ENCODE results near the gene EYA2.

Gene EYA2

GRCh38 chr20:47111576-47111975, 216.9 kb downstream of the EYA2 start:
- no peak for DNase-seq (ENCODE audit: low spot score)

GRCh38 chr20:47113362-47114109, 218.9 kb downstream of the EYA2 start:
- DNase-seq (ENCODE audit: low spot score): peak; percentile 16

DNA sequence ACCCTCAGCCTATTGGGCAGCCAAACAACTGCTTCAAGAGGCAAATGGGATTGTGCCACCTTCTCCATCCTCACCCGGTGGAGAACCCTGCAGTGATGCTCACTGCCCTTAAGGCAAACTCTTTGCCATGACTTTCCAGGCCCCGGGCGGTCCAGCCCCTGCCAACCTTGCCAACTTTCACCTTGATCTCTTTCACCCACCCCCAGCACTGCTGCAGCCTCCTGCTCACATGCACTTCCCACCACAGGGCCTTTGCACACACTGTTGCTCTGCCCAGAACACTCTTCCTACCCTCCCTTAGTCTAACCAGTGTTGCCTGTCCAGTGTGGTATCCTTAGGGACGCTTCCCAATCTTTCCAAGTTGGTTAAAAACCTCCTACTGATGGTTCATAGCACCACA, 221.1 kb downstream of the EYA2 start:
- DNase-seq (ENCODE audit: low spot score): no peak

DNA sequence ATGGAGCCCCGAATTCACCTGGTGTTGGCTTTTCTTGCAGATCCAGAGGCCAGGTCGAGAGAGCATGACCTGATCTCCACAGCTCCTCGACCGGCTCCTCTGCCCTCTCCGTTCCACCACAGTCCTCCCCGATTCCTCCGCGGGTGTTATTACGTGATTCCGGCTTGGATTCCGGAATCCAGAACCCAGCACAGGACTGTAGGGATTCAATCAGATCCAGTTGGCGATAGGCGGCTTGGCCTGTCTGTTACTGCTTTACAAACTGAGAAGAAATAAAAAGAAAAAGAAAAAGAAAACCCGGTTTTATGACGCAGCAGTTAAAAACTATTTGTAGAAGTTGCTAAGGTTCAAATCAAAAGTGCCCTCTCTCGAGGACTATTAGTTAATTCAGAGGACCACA, 222.7 kb downstream of the EYA2 start:
- DNase-seq (ENCODE audit: low spot score): no peak

GRCh38 chr20:47117773-47118172, 223.1 kb downstream of the EYA2 start:
- DNase-seq (ENCODE audit: low spot score): no peak

GRCh38 chr20:47118206-47118605, 223.6 kb downstream of the EYA2 start:
- DNase-seq (ENCODE audit: low spot score): no peak

DNA sequence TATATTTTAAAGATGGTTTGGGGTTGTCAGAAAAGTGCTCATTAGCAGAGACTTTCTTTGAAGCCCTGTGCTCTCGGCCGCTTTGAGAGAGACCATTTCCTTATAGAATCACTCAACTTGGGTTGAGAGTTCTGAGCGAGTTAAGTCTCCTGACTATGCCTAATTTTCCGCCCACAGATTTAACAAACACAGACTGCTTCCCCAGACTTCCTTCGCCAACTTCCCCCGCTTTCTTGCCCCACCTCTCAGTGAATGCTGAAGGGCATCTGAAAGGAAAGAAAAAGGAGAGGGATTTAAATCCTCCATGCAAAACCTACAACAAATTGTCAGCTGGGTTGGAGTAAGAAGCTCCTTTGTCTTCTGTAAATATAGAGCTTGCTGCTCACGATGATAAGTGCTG, 224.0 kb downstream of the EYA2 start:
- DNase-seq (ENCODE audit: low spot score): no peak

DNA sequence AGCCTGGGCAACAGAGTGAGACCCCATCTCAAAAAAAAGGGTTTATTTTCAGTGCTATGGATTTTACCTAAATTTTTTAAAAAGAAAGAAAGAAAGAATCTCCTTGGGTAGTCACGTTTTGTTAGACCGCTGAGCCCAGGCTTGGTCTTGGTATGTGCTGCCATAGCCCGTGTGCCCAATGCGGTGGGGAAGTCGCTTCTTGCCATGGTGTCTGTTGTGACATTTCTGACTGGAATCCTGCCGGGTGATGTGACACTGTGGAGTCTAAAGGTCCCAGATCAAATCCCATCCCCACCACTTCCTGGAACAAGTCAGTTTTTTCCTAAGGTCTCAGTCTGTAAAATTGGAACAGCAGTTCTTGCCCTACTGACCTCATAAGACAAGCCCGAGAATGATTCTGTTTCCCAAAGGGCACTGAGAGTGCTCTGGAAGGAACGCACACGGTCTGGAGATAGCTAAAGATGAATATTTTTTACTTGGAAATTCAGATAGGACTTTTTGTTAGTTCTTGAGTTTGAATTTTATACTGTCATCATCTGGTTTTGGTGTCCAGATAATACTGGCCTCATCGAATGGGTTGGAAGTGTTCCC, 225.8 kb downstream of the EYA2 start:
- no peak for DNase-seq (ENCODE audit: low spot score)

DNA sequence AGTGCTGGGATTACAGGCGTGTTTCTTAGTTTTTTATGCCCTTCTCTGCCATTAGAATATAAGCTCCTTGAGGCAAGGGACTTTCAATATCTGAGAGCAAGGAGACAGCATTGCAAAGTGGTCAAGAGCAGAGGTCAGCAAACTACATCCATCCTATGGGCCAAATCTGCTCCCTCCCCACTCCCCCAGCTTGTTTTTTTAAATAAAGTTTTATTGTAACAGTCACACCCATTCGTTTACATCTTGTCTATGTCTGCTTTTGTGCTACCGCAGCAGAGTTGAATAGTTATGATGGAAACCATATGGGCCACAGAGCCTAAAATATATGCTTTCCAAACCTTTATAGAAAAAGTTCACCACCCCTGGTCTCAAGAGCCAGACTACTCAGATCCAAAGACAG, 227.9 kb downstream of the EYA2 start:
- no peak for DNase-seq (ENCODE audit: low spot score)

DNA sequence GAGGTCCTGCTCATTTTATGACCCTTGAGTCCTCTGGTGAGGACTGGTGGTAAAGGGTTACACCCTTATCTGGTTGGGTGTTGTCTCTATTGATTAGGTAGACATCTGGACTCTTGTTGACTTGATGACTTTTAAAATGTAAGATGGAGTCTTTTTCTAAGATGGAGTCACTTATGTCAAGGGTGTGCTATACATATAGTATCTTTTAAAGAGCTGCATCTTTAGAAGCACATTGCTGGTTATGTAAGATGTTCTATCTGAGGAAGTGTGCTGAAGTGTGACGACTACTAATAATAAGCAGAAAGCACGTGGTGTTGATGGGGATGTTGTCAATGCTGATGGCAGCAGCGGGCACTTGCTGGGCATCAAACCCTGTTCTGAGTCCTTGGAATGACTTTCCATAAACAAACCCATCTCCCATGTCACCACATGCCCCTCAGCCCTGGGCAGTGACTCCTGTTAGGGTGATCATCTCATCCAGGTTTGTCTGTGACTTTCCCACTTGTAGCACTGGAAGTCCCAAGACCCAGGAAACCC, 229.6 kb downstream of the EYA2 start:
- no peak for DNase-seq (ENCODE audit: low spot score)

DNA sequence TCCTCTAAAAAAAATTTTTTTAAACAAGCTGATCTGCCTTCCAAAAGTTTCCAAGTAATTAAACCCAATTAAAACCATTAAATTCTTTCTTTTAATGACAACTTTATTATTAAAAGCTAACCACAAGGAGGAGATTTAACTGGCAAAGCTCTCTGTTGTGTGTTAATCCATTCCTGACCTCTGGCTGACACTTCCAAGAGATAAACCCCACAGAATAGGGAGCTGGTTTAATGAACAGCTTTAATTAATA, 230.8 kb downstream of the EYA2 start:
- DNase-seq (ENCODE audit: low spot score): no peak

- DNase-seq (ENCODE audit: low spot score): no peak
Measured at GRCh38 chr20:47125758-47126591, 231.3 kb downstream of the EYA2 start.

DNA sequence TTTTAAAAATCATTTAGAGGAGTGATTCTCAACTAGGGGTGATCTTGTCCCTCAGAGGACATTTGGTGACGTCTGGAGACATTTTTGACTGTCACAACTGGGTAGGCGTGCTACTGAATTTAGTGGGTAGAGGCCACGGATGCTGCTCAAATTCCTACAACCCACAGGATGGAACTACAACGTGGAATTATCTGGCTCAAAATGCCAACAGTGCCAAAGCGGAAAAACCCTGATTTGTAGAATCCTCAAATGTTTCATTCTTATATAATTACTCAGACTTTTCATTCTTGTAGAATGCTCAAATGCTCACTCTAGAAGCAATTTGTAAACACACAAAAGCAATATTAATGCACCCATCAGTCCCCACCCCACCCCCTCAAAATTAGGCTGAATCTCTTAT, 232.1 kb downstream of the EYA2 start:
- no peak for DNase-seq (ENCODE audit: low spot score)

DNA sequence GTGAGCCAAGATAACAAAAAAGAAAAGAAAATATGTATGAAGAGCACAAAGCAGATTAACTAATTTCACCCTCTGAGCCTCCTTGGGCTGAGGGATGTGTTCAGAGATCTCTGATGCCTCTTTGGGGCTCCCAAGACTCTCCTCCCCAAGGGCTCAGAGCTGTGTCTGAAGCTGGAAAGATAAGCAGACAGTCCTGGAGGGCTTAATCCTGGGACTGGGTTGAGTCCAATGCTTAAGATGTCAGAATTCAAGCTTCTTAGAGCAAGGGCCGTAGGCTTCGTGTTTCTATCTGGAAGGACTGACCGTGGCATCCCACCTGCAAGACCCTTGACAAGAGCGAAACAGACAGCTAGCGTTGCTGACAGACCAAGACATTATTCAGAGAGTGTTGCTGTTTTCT, 232.9 kb downstream of the EYA2 start:
- DNase-seq (ENCODE audit: low spot score): no peak

- DNase-seq (ENCODE audit: low spot score): no peak
Measured at GRCh38 chr20:47127999-47128398, 233.4 kb downstream of the EYA2 start.

GRCh38 chr20:47129306-47129705, 234.7 kb downstream of the EYA2 start:
- no peak for DNase-seq (ENCODE audit: low spot score)

- peak; percentile 9 for DNase-seq (ENCODE audit: low spot score)
Measured at GRCh38 chr20:47133809-47134456, 239.3 kb downstream of the EYA2 start.

GRCh38 chr20:47136782-47137181, 242.1 kb downstream of the EYA2 start:
- DNase-seq (ENCODE audit: low spot score): no peak

DNA sequence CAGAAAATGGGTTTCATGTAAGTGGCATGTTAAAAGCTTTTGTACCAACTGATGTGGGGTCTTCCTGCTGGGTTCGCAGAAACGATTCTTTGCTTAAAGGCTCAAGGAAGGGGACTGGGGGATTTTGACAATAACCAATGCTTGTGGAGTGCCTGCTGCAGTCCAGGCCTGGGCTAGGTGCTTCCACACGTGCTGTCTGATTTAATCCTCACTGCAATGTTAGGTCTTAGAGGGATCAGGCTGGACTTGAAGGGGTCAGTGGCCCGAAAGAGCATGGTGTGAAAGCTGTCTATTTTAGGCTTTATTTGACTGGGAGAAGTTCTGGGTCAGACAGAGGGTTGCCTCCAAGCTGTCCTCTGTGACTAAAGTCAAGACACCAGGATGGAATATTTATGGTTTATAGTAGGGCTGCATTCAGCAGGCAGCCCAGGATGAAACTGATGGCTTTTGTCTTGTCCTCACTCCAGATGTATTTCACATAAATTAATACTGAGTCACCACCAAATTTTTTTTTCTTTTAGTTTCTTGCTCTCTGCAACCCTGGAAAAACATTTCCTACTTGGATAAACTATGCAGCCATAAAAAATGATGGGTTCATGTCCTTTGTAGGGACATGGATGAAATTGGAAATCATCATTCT, 242.7 kb downstream of the EYA2 start:
- no peak for DNase-seq (ENCODE audit: low spot score)

GRCh38 chr20:47139934-47140535, 245.4 kb downstream of the EYA2 start:
- DNase-seq (ENCODE audit: low spot score): no peak

DNA sequence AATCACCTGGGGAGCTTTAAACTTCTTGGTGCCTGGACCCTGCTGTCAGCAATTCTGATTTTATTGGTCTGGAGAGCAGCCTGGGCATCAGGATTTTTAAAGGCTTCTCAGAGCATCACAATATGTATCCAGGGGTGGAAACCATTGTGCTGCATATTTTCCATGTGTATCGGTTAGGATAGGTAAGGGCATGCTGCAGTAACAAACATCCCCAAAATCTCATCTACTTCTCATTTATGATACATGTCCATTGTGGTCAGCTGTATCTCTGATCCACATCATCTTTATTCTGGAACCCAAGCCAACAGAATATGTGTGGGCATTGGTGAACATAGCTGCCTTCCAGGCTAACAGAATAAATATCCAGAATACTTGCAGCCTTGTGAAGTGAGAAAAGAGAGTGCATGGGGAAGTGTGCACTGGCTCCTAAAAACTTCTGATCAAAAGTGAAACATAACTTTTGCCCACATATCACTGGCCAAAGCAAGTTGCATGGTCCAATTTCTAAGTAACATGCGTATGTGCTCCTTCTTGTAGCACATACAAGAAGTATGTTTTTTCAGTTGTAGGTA, 246.8 kb downstream of the EYA2 start:
- DNase-seq (ENCODE audit: low spot score): no peak

Measured in RKO (cell line).